ENCODE results near the gene CLEC4G.

Gene CLEC4G

GRCh38 chr19:7742991-7743390 lies 11.1 kb upstream of the CLEC4G start:
- Histone ChIP-seq H3K79me2 (ENCODE audit: low read length) (no peaks in the 10 kb centered on the region), H4K20me1 (ENCODE audit: insufficient read depth, low read length) (no peaks in the 10 kb centered on the region), H3K9me3 (replicated peaks; ENCODE audit: insufficient read depth, low read length) (no peaks in the 10 kb centered on the region), H3K4me1 (ENCODE audit: low read length) (no peaks in the 10 kb centered on the region), H3K4me3 (ENCODE audit: low read length) (no peak overlapping the region), H3K4me2 (ENCODE audit: low read depth, low read length) (no peak overlapping the region), H3K36me3 (replicated peaks; ENCODE audit: insufficient read depth, low read length) (no peaks in the 10 kb centered on the region), H3K9me2 (replicated peaks; ENCODE audit: insufficient read depth, low read length) (no peaks in the 10 kb centered on the region), H3K27ac (ENCODE audit: low read length) (no peak overlapping the region), H3F3A (ENCODE audit: insufficient read depth, low read length) (no peaks in the 10 kb centered on the region), H3K9ac (ENCODE audit: low read length) (no peak overlapping the region), H3K27me3 (replicated peaks; ENCODE audit: insufficient read depth, low read length) (peaks cover 72% of the 10 kb centered on the region), H2AFZ (ENCODE audit: low read length) (no peak overlapping the region)
- DNase-seq: no peak
- TF ChIP-seq EZH2phosphoT487 (IDR thresholded peaks at IDR 0.05; ENCODE audit: low read length): no peak
- no peak for TF ChIP-seq EZH2 (optimal IDR thresholded peaks at IDR 0.05; ENCODE audit: low read depth, low read length)
- no peak for TF ChIP-seq CTCF (IDR thresholded peaks at IDR 0.05; ENCODE audit: low read length)

GRCh38 chr19:7742575-7742974 lies 10.7 kb upstream of the CLEC4G start:
- Histone ChIP-seq H3K79me2 (ENCODE audit: low read length) (no peaks in the 10 kb centered on the region), H2AFZ (ENCODE audit: low read length) (no peak overlapping the region), H3K36me3 (replicated peaks; ENCODE audit: insufficient read depth, low read length) (no peaks in the 10 kb centered on the region), H3K4me1 (ENCODE audit: low read length) (no peaks in the 10 kb centered on the region), H3K4me3 (ENCODE audit: low read length) (no peak overlapping the region), H3K4me2 (ENCODE audit: low read depth, low read length) (no peak overlapping the region), H3K9me2 (replicated peaks; ENCODE audit: insufficient read depth, low read length) (no peaks in the 10 kb centered on the region), H3K27ac (ENCODE audit: low read length) (no peak overlapping the region), H4K20me1 (ENCODE audit: insufficient read depth, low read length) (no peaks in the 10 kb centered on the region), H3K9ac (ENCODE audit: low read length) (no peak overlapping the region), H3K9me3 (replicated peaks; ENCODE audit: insufficient read depth, low read length) (no peaks in the 10 kb centered on the region), H3K27me3 (replicated peaks; ENCODE audit: insufficient read depth, low read length) (peaks cover 72% of the 10 kb centered on the region), H3F3A (ENCODE audit: insufficient read depth, low read length) (no peaks in the 10 kb centered on the region)
- DNase-seq: no peak
- TF ChIP-seq CTCF (IDR thresholded peaks at IDR 0.05; ENCODE audit: low read length): no peak
- no peak for TF ChIP-seq EZH2 (optimal IDR thresholded peaks at IDR 0.05; ENCODE audit: low read depth, low read length)
- TF ChIP-seq EZH2phosphoT487 (IDR thresholded peaks at IDR 0.05; ENCODE audit: low read length): no peak

- Histone ChIP-seq H3K9me3 (replicated peaks; ENCODE audit: insufficient read depth, low read length) (no peaks in the 10 kb centered on the region), H3K27me3 (replicated peaks; ENCODE audit: insufficient read depth, low read length) (peaks cover 89% of the 10 kb centered on the region), H3K4me2 (ENCODE audit: low read depth, low read length) (no peak overlapping the region), H3F3A (ENCODE audit: insufficient read depth, low read length) (no peaks in the 10 kb centered on the region), H3K79me2 (ENCODE audit: low read length) (no peaks in the 10 kb centered on the region), H3K36me3 (replicated peaks; ENCODE audit: insufficient read depth, low read length) (no peaks in the 10 kb centered on the region), H3K9me2 (replicated peaks; ENCODE audit: insufficient read depth, low read length) (no peaks in the 10 kb centered on the region), H3K27ac (ENCODE audit: low read length) (no peak overlapping the region), H2AFZ (ENCODE audit: low read length) (no peak overlapping the region), H3K4me3 (ENCODE audit: low read length) (no peak overlapping the region), H3K9ac (ENCODE audit: low read length) (no peak overlapping the region), H4K20me1 (ENCODE audit: insufficient read depth, low read length) (no peaks in the 10 kb centered on the region), H3K4me1 (ENCODE audit: low read length) (no peaks in the 10 kb centered on the region)
- DNase-seq: no peak
- TF ChIP-seq EZH2 (optimal IDR thresholded peaks at IDR 0.05; ENCODE audit: low read depth, low read length) (no peak), CTCF (IDR thresholded peaks at IDR 0.05; ENCODE audit: low read length) (no peak), EZH2phosphoT487 (IDR thresholded peaks at IDR 0.05; ENCODE audit: low read length) (no peak)
These were observed 8.8 kb upstream of the CLEC4G start for GRCh38 chr19:7740682-7741054.
